ENCODE measurements around the gene ARMH3.

DNA sequence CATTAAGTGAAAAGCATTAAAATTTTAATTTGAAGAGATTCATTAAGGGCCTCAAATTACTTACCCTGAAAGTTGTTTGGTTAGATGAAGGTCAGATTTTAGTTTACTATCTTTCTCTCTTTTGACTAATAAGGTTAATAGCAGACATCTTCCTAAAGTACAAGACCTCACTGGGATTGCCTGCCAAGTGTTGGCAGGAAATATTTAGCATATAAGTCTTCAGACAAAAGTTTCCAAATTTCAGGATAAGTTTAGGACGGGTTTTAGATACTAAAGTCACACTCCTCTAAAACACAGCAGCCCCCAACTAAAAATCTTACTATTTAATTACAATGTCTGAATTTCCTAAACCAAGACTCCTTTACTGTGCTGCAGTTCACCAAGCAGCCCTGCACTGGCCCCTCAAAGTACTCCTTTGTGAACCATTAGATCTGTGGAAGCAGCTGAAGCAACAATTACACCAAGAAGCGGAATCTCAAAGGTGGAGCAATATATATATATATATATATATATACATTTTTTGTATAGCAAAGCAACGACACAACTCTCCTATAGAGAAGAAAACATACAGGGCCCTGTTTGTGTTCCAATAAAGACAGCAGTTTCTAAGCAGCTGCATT lies 121.2 kb downstream of the ARMH3 start:
- no peak for TF ChIP-seq POLR2A (IDR thresholded peaks at IDR 0.05; ENCODE audit: low read depth, low read length)
- TF ChIP-seq TAF1 (IDR thresholded peaks at IDR 0.05; ENCODE audit: borderline replicate concordance, low read depth, low read length): no peak

Data from GM12892 (cell line).